Measurements from ENCODE around the gene CTDP1.

CTDP1 gene

DNA sequence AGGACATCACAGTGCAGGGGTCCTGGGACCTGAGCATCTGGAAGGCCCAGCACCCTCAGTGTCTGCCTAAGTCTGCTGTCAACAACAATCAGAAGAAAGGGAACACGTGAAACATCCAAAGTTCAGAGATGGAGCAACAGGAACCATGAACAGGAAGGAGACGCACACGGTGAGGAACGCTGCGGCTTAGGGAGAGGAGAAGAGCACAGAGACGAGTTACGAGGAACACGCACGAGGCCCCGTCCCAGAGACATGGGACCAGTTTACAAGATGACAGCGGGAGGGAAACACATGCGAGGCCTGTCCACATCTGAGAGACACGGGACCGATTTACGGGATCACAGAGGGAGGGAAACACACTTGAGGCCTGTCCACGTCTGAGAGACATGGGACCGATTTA lies 115.2 kb downstream of the CTDP1 start:
- no peak overlapping the region for H3K4me3 Mint-ChIP-seq
- peaks cover 32% of the 10 kb centered on the region for H3K4me1 Mint-ChIP-seq
- H3K9me3 Mint-ChIP-seq, result no peaks in the 10 kb centered on the region

DNA sequence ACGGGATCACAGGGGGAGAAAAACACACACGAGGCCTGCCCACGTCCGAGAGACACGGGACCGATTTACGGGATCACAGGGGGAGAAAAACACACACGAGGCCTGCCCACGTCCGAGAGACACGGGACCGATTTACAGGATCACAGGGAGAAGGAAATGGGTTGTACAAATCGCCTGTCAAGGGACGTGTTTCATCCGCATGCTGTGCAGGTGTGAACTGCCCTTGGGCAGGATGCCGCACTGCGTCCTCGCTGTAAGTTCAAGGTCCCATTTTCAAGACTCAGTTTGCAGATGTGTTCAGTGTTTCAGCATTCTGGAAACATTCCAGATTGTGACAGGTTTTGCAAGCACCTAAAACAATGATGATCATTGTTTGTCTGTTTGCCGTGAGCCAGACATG lies 115.8 kb downstream of the CTDP1 start:
- peaks cover 35% of the 10 kb centered on the region for H3K4me1 Mint-ChIP-seq
- H3K27ac Mint-ChIP-seq, result no peak overlapping the region
- H3K4me3 Mint-ChIP-seq, result no peak overlapping the region
- H3K36me3 Mint-ChIP-seq, result no peaks in the 10 kb centered on the region
- no peak for DNase-seq (ENCODE audit: low spot score in 2 of 2)
- no peak for ATAC-seq
- no peaks in the 10 kb centered on the region for H3K9me3 Mint-ChIP-seq

More for the DNA sequence above, 115.2 kb downstream of the CTDP1 start:
- DNase-seq (ENCODE audit: low spot score in 2 of 2) (no peak), ATAC-seq (no peak)
- Mint-ChIP-seq H3K27ac (no peak overlapping the region), H3K36me3 (no peaks in the 10 kb centered on the region)

DNA sequence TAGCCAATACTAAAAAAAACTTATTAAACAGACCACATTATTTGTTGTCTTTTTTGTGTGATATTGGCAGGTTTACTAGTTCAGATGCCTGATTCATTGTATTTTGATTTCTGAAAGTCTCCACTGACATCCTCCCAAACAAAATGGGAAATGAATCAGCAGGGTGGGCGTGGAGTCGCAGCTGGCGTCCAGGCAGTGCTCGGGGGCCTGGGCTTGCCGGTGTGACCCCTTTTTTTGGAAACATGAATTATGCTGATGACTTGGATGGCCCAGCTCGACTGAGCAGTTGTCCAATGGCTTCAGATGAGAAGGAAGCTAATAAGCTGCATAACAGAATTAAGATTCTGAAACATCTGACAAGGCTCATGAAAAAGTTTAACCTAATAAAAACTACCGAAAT lies 116.4 kb downstream of the CTDP1 start:
- Mint-ChIP-seq H3K36me3 (no peaks in the 10 kb centered on the region), H3K27ac (no peak overlapping the region), H3K4me1 (peaks cover 32% of the 10 kb centered on the region), H3K4me3 (no peak overlapping the region), H3K9me3 (no peaks in the 10 kb centered on the region)
- ATAC-seq (no peak), DNase-seq (ENCODE audit: low spot score in 2 of 2) (no peak)

DNA sequence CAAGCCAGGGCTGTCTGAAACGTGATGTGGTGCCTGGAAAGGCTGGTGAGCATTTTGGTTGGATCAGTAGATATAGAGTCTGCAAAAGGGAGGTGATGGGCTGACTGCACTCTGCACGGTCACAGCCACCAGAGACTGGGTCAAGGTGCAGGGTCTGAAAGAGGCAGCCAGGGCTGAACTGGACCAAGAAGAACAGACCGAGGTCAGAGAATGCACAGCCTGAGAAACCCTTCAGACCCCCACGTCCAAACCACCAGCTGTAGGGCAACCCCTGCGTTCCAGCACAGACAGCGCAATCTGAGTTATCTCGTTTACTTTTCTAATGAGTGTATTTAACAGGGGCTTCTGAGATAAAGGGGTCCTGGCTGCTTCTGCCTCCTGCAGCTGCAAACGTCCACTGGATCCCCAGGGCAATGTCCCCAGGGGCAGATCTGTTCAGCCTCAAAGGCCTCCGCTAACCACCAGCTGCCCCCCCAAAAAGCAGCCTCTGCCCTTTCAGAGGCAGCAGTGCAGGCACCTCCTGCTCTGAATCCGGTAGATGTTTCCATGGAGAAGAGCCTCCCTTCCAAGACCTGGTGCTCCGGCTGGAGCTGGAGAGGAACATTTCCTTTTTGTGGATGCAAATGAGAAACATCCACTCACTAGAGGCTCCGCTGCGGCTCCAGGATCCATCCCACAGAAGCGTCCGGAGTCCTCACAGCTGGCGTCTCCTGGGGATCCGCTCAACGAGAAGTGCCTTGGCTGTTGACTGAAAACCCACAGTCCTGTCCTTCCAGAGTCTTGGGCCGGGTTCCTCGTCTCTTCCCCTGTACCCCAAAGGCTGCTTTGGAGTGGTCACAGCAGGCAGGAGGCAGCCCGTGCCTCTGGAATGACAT lies 117.2 kb downstream of the CTDP1 start:
- Mint-ChIP-seq H3K27ac (no peak overlapping the region), H3K36me3 (no peaks in the 10 kb centered on the region), H3K9me3 (no peaks in the 10 kb centered on the region), H3K4me1 (peaks cover 25% of the 10 kb centered on the region), H3K4me3 (peak overlapping the region; percentile 32)
- no peak for DNase-seq (ENCODE audit: low spot score in 2 of 2)
- ATAC-seq, result no peak

DNA sequence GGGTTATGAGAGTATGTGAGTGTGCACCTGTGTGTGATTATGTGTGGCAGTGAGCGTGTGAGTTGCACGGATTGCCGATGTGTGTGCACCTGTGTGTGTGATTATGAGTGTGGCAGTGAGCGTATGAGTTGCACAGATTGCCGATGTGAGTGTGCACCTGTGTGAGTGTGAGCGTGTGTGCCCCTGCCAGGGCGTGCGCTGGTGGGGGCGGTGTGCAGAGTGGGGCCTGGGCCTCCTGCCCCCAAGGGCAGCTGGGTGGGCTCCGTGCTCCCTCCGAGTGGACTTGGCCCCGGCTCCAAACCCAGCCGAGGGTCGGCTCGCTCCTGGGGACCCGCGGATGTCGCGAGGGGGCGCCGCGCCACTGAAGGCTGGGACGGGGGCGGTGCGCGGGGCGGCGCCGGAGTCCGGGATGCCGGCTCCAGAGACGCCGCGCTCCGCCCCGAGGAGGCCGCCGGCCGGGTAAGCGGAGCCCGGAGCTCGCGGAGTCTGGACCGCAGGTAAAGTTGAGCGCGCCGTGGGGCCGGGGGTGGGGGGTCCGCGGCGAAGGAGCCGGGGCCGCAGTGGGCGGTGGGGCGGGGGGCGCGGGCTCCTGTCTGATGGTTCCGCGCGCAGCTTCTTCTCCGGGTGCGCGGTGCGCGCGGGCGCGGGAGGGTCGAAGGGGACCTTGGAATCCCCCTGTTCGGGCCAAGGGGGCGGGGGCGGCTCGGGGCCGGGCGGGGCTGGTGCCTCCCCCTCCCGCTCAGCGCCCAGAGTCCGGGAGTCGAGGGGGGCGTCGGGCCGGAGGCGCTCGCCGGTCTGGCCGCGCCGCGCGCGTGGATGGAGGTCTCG lies 118.1 kb downstream of the CTDP1 start, which contains the start of gene KCNG2:
Gene KCNG2 (plus strand): TSS at position 421 of the 828 bp plus-strand sequence. CDS start 65,730 bp downstream, outside the sequence.
- DNase-seq (ENCODE audit: low spot score in 2 of 2), result no peak
- Mint-ChIP-seq H3K36me3 (no peaks in the 10 kb centered on the region), H3K4me3 (peak within 1 kb of the TSS; percentile 32), H3K4me1 (peaks cover 17% of the 10 kb centered on the region), H3K9me3 (no peaks in the 10 kb centered on the region), H3K27ac (no peak within 1 kb of the TSS)
- ATAC-seq, result peak; percentile 29

DNA sequence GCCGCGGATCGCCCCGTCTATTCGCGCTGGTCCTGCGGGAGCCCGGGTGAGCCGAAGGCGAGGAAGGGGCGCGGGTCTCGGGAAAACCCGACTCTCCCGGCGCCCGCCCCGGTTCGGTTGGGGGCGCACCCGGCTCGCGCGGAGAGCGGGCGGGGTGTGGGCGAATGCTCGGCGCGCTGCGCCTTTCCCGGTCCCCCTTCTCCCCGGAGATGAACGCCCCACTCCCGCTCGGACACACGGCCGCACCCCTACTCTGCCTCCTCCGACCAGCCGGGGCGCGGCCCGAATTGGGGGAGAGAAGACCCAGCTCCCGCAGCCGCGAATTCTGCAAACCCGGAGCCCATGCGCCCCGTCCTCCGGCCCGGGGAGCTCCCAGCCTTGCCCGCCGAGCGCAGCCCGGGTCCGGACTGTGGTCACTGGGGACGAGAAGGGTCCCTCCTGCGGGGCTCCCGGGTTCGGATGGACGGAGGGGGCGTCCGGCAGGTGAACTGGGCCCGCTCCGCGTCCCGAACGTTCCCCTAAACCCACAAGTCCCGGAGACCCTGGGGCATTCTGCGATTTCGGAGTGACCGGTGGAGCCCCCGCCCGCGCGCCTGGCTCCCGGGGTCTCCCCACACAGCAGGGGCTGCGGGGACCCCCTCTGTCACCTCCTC lies 118.9 kb downstream of the CTDP1 start:
- Mint-ChIP-seq H3K4me1 (peaks cover 17% of the 10 kb centered on the region), H3K36me3 (no peaks in the 10 kb centered on the region), H3K9me3 (no peaks in the 10 kb centered on the region), H3K27ac (no peak overlapping the region), H3K4me3 (no peak overlapping the region)
- DNase-seq (ENCODE audit: low spot score in 2 of 2), result no peak
- no peak for ATAC-seq

DNA sequence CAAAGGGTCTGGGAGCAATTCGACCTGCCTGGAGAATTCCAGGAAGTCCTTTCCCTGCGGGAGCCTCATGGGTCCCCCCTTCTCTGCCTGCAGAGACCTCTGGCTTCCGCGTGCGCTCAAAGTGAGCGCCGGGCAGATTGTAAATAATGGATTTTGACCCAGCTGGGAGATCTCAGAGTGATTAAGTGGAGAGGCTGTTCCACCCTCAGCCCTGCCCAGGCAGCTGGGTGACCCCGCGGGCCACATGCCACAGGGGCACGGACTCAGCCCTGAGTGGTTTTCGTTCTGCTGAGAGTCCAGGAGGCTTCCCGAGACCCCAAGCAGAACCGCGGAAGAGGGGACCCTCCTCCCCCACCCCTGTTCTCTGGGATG lies 119.4 kb downstream of the CTDP1 start:
- no peak for DNase-seq (ENCODE audit: low spot score in 2 of 2)
- no peaks in the 10 kb centered on the region for H3K36me3 Mint-ChIP-seq
- H3K4me1 Mint-ChIP-seq, result peaks cover 17% of the 10 kb centered on the region
- no peak overlapping the region for H3K4me3 Mint-ChIP-seq
- H3K27ac Mint-ChIP-seq, result no peak overlapping the region
- H3K9me3 Mint-ChIP-seq, result no peaks in the 10 kb centered on the region
- no peak for ATAC-seq

DNA sequence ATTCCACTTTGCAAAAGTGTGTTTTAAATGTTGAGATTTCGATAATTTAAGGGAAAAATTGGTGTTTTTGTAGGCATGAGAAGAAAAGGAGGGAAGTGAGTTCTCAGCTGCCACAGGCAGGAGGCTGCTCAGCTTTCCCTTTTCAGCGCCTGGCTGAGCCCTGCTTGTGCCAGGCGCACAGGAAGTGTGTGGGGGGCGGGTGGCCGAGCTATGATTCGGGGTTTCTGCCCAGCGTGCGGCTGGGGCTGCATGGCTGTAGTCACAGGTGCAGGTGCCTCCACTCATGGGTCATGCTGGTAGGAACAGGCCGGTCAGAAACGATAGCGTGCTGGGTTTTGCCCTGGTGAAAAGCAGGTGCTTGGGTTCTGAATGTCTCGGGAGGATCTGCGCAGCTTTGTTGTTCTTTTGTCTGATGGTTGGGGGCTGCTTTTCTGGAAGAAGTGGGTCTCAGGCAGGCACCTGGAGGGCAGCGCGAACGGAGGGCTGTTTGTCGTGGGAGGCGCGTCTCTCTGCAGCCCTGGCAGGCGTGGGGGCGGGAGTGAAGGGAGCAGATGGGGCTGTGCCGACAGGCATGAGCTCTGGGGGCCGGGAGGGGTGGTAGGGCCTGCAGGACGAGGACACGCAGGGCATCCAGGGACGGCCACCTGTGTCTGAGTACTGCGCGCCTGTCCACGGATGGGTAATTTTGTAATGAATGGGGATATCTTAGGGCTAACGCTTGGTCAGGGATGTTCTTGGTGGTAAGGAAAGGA lies 120.2 kb downstream of the CTDP1 start:
- ATAC-seq (no peak), DNase-seq (ENCODE audit: low spot score in 2 of 2) (no peak)
- no peaks in the 10 kb centered on the region for H3K9me3 Mint-ChIP-seq
- peaks cover 17% of the 10 kb centered on the region for H3K4me1 Mint-ChIP-seq
- no peak overlapping the region for H3K27ac Mint-ChIP-seq
- no peak overlapping the region for H3K4me3 Mint-ChIP-seq
- no peaks in the 10 kb centered on the region for H3K36me3 Mint-ChIP-seq

DNA sequence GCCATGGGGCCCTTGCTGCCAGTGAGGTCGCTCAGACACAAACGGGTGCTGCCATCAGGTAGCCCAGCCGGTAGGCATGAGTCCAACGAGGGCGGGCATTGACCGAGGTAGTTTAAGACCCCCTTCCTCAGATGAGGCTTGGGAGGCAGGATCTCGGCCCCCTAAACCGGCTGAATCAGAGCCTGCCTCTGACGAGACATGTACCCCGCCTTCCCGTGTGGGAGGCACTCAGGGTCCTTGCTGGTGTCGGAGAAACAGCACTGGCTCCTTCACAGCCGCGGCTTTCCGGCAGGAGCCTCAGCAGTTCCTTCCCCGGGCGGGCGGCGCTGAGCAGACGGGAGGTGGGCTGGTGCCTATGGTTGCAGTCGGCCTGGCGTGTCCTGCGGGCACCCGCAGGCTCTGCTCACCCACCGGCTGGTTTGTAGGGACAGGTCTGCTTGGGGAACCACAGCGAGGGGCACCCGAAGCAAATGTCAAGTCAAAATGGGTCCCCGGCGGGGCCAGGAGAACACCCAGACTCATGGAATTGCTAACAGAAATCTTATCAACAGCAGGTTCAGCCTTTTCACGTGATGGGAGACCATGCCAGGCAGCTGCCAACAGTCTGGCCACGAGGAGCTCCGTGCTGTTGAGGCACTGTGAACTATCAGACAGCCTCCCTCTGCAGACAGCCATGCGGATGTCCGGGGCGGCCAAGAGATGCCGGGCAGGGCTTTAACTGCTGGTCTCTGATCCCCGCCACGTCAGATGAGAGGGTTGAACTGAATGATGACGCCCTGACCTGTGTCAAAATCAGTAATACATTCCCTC lies 121.0 kb downstream of the CTDP1 start:
- no peak overlapping the region for H3K4me3 Mint-ChIP-seq
- ATAC-seq, result no peak

DNA sequence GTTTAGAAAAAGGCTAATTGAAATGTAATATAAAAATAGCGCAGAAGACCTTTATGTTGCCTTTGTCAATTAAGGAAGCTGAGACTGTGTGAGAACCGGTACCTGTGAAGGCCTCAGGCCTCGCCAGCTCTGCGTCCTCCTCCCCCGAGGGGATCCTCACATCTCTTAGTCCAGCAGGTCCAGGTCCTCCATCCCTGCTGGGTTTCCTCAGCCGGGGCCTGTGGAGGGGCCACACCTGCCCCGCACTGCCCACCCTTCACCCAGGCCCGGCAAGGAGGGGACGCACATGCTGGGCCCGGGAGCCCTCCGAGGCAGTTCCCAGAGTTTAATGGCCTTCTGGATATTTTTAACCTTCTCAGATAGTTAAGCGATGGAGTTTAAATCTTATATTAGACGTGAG lies 121.6 kb downstream of the CTDP1 start:
- H3K9me3 Mint-ChIP-seq, result no peaks in the 10 kb centered on the region
- no peaks in the 10 kb centered on the region for H3K36me3 Mint-ChIP-seq
- H3K27ac Mint-ChIP-seq, result no peak overlapping the region
- peaks cover 21% of the 10 kb centered on the region for H3K4me1 Mint-ChIP-seq
- DNase-seq (ENCODE audit: low spot score in 2 of 2) (no peak), ATAC-seq (no peak)
- no peak overlapping the region for H3K4me3 Mint-ChIP-seq

More for the DNA sequence above, 121.0 kb downstream of the CTDP1 start:
- Mint-ChIP-seq H3K36me3 (no peaks in the 10 kb centered on the region), H3K9me3 (no peaks in the 10 kb centered on the region), H3K27ac (no peak overlapping the region), H3K4me1 (peaks cover 19% of the 10 kb centered on the region)
- no peak for DNase-seq (ENCODE audit: low spot score in 2 of 2)

DNA sequence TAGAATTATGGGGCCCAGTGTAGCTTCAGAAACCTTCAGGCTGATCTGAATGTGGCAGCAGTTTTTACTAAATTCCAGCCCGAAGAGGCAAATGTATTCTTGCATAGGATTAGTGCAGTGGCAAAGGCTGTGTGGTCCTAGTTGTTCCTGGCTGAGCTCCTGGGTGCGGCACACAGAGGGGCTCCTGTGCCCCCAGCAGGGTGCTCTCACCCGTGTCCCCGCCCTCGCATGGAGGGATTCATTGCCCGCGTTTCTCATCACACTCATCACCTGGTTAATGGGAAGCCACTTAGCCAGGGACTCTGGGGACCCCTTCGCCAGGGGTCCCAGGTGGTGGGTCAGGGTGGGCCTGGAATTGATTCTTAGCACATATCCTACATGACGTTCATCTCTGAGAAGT lies 122.0 kb downstream of the CTDP1 start:
- Mint-ChIP-seq H3K36me3 (no peaks in the 10 kb centered on the region), H3K4me1 (peaks cover 21% of the 10 kb centered on the region), H3K27ac (no peak overlapping the region), H3K9me3 (no peaks in the 10 kb centered on the region), H3K4me3 (no peak overlapping the region)
- DNase-seq (ENCODE audit: low spot score in 2 of 2) (no peak), ATAC-seq (no peak)

DNA sequence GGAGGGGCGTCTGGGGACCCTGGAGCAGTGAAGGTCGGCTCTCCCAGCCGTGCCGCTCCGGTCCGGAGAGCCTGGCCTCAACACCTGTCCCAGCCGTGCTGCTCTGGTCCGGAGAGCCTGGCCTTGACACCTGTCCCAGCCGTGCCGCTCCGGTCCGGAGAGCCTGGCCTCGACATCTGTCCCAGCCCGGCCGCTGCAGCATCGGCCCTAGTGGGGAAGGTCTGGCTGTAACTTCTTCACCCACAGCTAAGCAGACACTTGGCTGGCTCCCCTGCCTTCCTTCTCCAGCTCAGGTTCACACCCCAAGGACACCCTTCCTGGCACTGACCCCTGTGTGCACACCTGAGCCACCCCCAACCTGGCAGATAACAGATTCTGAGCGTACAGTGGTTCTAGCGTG lies 122.7 kb downstream of the CTDP1 start:
- peaks cover 17% of the 10 kb centered on the region for H3K4me1 Mint-ChIP-seq
- ATAC-seq, result no peak

DNA sequence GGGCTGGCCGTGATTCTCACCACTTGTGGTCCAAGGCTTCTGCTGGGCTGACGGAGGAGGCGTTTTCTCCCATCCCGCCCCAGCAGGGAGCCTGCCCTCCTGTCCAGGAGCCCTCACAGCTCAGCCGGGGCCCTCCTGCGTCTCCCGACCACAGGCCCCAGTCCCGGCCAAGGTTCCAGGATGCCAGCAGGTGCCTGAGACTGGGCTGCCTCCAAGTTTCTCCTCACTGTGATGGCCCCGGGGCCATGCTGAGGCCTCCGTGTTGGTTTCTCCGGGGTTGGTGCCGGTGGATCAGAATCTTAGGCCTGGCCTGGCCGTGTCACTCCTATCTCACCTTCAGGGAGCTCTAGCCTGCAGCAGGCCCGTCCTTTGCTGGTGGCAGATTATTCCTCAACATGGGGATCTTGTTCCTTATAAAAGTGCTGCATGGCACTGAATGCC lies 124.0 kb downstream of the CTDP1 start:
- ATAC-seq (no peak), DNase-seq (ENCODE audit: low spot score in 2 of 2) (no peak)
- Mint-ChIP-seq H3K4me3 (no peak overlapping the region), H3K27ac (no peak overlapping the region), H3K4me1 (peaks cover 14% of the 10 kb centered on the region), H3K9me3 (no peaks in the 10 kb centered on the region), H3K36me3 (no peaks in the 10 kb centered on the region)

More for the DNA sequence above, 122.7 kb downstream of the CTDP1 start:
- Mint-ChIP-seq H3K27ac (no peak overlapping the region), H3K36me3 (no peaks in the 10 kb centered on the region), H3K4me3 (no peak overlapping the region), H3K9me3 (no peaks in the 10 kb centered on the region)
- DNase-seq (ENCODE audit: low spot score in 2 of 2), result no peak

All from stimulated activated effector memory CD8-positive, alpha-beta T cell treated with anti-CD3 and anti-CD28 coated beads, Interleukin-12 subunit alpha, Interleukin-12 subunit beta, amount 100 ng/mL, for 72 hours (primary cell).